Neural cell (in vitro differentiated cells): ENCODE results near the gene MTFMT. TPM values are rescaled to one million over a fixed set of nuclear protein-coding genes. Genes with fewer than 3 reads are reported as not detected.

Experiments
- H2AFZ ChIP-seq: fragments of 200-600, 300-800 bp; sonication (generic), shearing (Covaris generic); 2 replicates; pipeline ENCODE4 v1.6.0; 2014; ENCODE audit warnings: low read depth, mild to moderate bottlenecking, antibody characterized with exemption, low read length, moderate library complexity
- H3F3A ChIP-seq: fragments of 200-600 bp; shearing (Covaris generic); 2 replicates; pipeline ENCODE4 v1.6.1; 2016; ENCODE audit warnings: mild to moderate bottlenecking, moderate library complexity, mixed read lengths, antibody characterized with exemption, low read length; ENCODE audit not compliant: insufficient read depth, poor library complexity, severe bottlenecking
- H3K27ac ChIP-seq: fragments of 200-600, 300-800 bp; sonication (generic), shearing (Covaris generic); 2 replicates; pipeline ENCODE4 v1.5.1; 2014; ENCODE audit warnings: mild to moderate bottlenecking, low read length, moderate library complexity
- H3K27me3 ChIP-seq: fragments of 300-800, 200-600 bp; sonication (generic), shearing (Covaris generic); 2 replicates; pipeline ENCODE4 v1.6.0; 2014; ENCODE audit warnings: mild to moderate bottlenecking, low read depth, low read length, moderate library complexity; ENCODE audit not compliant: insufficient read depth
- H3K36me3 ChIP-seq: fragments of 300-800, 200-600 bp; sonication (generic), shearing (Covaris generic); 2 replicates; pipeline ENCODE4 v1.5.1; 2014; ENCODE audit warnings: mild to moderate bottlenecking, antibody characterized with exemption, low read length, moderate library complexity; ENCODE audit not compliant: insufficient read depth
- H3K4me2 ChIP-seq: fragments of 300-800, 200-600 bp; sonication (generic), shearing (Covaris generic); 2 replicates; pipeline ENCODE4 v1.6.0; 2014; ENCODE audit warnings: mild to moderate bottlenecking, low read length
- H3K4me3 ChIP-seq: fragments of 300-800, 200-600 bp; sonication (generic), shearing (Covaris generic); 2 replicates; pipeline ENCODE4 v1.5.1; 2014; ENCODE audit warnings: mild to moderate bottlenecking, low read length, moderate library complexity
- H3K79me2 ChIP-seq: fragments of 200-600 bp; shearing (Covaris generic); replicated peaks from 2 replicates; pipeline ENCODE4 v1.6.0; 2014; ENCODE audit warnings: mild to moderate bottlenecking, low read length, moderate library complexity; ENCODE audit not compliant: insufficient read depth
- H3K9ac ChIP-seq: fragments of 300-800, 200-600 bp; sonication (generic), shearing (Covaris generic); 2 replicates; pipeline ENCODE4 v1.6.1; 2016; ENCODE audit warnings: mild to moderate bottlenecking, low read length, mixed read lengths
- H3K9me2 ChIP-seq: fragments of 200-600 bp; shearing (Covaris generic); 2 replicates; pipeline ENCODE4 v1.6.1; 2016; ENCODE audit warnings: mild to moderate bottlenecking, low read length, mixed read lengths; ENCODE audit not compliant: insufficient read depth
- H3K9me3 ChIP-seq: fragments of 200-600, 300-800 bp; sonication (generic), shearing (Covaris generic); 2 replicates; pipeline ENCODE4 v1.6.1; 2016; ENCODE audit warnings: mild to moderate bottlenecking, mixed run types, low read length, moderate library complexity, mixed read lengths
- H4K20me1 ChIP-seq: fragments of 200-600 bp; shearing (Covaris generic); 2 replicates; pipeline ENCODE4 v1.6.1; 2016; ENCODE audit warnings: mild to moderate bottlenecking, mixed run types; ENCODE audit not compliant: insufficient read depth
- CTCF ChIP-seq: fragments of 450-650 bp; IDR thresholded peaks from 2 replicates; pipeline ENCODE4 v1.5.1; 2014; ENCODE audit warnings: antibody characterized with exemption, mild to moderate bottlenecking, moderate library complexity; ENCODE audit not compliant: poor library complexity, severe bottlenecking
- EP300 ChIP-seq: fragments of 450-650 bp; conservative IDR thresholded peaks from 2 replicates; pipeline ENCODE4 v1.6.1; 2014; ENCODE audit warnings: antibody characterized with exemption, mild to moderate bottlenecking, moderate library complexity; ENCODE audit not compliant: poor library complexity, severe bottlenecking
- EZH2 ChIP-seq: fragments of 200-600, 300-800 bp; shearing (Covaris generic), sonication (generic); IDR thresholded peaks from 2 replicates; pipeline ENCODE4 v1.6.1; 2014; ENCODE audit warnings: antibody characterized with exemption, low read length, borderline replicate concordance, mild to moderate bottlenecking; ENCODE audit not compliant: insufficient read depth, poor library complexity, severe bottlenecking
- MXI1 ChIP-seq: fragments of 450-650 bp; conservative IDR thresholded peaks from 2 replicates; pipeline ENCODE4 v1.6.1; 2014; ENCODE audit warnings: antibody characterized with exemption, mild to moderate bottlenecking; ENCODE audit not compliant: poor library complexity, severe bottlenecking
- RAD21 ChIP-seq: fragments of 450-650 bp; conservative IDR thresholded peaks from 2 replicates; pipeline ENCODE4 v1.6.1; 2014; ENCODE audit warnings: antibody characterized with exemption, mild to moderate bottlenecking, moderate library complexity
- SMC3 ChIP-seq: fragments of 450-650 bp; conservative IDR thresholded peaks from 2 replicates; pipeline ENCODE4 v1.6.1; 2014; ENCODE audit warnings: antibody characterized with exemption, mild to moderate bottlenecking, moderate library complexity; ENCODE audit not compliant: poor library complexity
- TAF1 ChIP-seq: IDR thresholded peaks from 2 replicates; pipeline ENCODE4 v1.6.1; 2012; ENCODE audit warnings: low read depth
- polyA plus RNA-seq: library from polyadenylated mRNA; depleted of rRNA; stranded (reverse); fragments of >200 nt; gene quantifications from 2 replicates; pipeline ENCODE4 v1.2.3, GENCODE V29; 2014
- TF ChIP-seq, protein P1 (sequence below): IDR thresholded peaks from 2 replicates; pipeline ENCODE4 v1.6.1; 2012; ENCODE audit warnings: borderline replicate concordance

MTFMT gene
- polyA plus RNA-seq, 1 donor from 2014 or later, result 21.3 TPM

DNA sequence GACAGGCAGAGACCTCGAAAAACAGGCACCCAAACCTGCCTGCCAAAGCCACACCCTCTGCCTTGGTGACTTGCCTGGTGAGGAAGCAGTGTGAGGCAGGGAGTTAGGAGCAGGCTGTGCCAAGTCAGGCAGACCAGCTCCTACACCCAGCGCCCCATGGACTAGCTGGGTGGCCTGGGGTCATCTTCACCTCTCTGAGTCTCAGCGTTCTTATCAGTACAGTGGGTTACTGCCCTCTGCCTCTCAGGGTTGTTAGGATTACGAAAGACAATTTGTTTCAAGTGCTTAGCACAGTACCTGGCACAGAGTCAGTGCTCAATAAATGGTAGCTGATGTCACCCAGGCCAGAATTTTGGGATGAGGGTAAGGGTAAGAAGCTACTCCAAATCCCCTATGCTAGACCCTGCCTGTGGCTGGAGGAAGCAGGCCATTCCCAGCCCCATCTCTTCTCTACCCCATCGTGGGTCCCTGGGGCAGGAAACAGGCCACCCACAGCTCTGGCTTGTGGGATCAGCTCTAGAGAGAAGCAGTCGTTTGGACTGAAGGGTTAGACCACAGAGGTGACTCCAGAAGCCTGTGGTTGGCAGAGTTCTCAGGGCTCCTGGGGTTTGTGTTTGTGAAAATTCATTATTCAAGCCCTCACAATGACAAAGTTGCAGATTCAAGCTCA, 25.9 kb upstream of the MTFMT start:
- H2AFZ ChIP-seq, result no peak overlapping the region
- H3K9ac ChIP-seq, result no peak overlapping the region
- no peaks in the 10 kb centered on the region for H3K9me3 ChIP-seq
- H3K27me3 ChIP-seq, result no peaks in the 10 kb centered on the region
- H3K9me2 ChIP-seq, result no peaks in the 10 kb centered on the region
- H4K20me1 ChIP-seq, result no peaks in the 10 kb centered on the region
- H3K4me2 ChIP-seq, result no peak overlapping the region
- no peak overlapping the region for H3K4me3 ChIP-seq
- H3K36me3 ChIP-seq, result no peaks in the 10 kb centered on the region
- no peak overlapping the region for H3K27ac ChIP-seq
- TF ChIP-seq TAF1 (no peak), EZH2 (no peak), SMC3 (no peak), MXI1 (no peak)
- TF ChIP-seq, protein P1, sequence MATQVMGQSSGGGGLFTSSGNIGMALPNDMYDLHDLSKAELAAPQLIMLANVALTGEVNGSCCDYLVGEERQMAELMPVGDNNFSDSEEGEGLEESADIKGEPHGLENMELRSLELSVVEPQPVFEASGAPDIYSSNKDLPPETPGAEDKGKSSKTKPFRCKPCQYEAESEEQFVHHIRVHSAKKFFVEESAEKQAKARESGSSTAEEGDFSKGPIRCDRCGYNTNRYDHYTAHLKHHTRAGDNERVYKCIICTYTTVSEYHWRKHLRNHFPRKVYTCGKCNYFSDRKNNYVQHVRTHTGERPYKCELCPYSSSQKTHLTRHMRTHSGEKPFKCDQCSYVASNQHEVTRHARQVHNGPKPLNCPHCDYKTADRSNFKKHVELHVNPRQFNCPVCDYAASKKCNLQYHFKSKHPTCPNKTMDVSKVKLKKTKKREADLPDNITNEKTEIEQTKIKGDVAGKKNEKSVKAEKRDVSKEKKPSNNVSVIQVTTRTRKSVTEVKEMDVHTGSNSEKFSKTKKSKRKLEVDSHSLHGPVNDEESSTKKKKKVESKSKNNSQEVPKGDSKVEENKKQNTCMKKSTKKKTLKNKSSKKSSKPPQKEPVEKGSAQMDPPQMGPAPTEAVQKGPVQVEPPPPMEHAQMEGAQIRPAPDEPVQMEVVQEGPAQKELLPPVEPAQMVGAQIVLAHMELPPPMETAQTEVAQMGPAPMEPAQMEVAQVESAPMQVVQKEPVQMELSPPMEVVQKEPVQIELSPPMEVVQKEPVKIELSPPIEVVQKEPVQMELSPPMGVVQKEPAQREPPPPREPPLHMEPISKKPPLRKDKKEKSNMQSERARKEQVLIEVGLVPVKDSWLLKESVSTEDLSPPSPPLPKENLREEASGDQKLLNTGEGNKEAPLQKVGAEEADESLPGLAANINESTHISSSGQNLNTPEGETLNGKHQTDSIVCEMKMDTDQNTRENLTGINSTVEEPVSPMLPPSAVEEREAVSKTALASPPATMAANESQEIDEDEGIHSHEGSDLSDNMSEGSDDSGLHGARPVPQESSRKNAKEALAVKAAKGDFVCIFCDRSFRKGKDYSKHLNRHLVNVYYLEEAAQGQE, result no peak
- H3F3A ChIP-seq, result no peaks in the 10 kb centered on the region
- no peaks in the 10 kb centered on the region for H3K79me2 ChIP-seq

GRCh38 chr15:65054333-65055200, 25.1 kb upstream of the MTFMT start:
- Histone ChIP-seq H3F3A (no peaks in the 10 kb centered on the region), H4K20me1 (no peaks in the 10 kb centered on the region), H3K9me3 (no peaks in the 10 kb centered on the region), H3K9ac (no peak overlapping the region), H3K27ac (no peak overlapping the region), H3K4me3 (no peak overlapping the region), H2AFZ (no peak overlapping the region), H3K27me3 (no peaks in the 10 kb centered on the region), H3K79me2 (no peaks in the 10 kb centered on the region), H3K4me2 (no peak overlapping the region), H3K36me3 (no peaks in the 10 kb centered on the region), H3K9me2 (no peaks in the 10 kb centered on the region)
- TF ChIP-seq EZH2 (no peak), EP300 (no peak), CTCF (peak; percentile 87), SMC3 (peak; percentile 91), RAD21 (peak; percentile 81)
